ENCODE data around the gene C15orf39. TPM values are rescaled to one million over a fixed set of nuclear protein-coding genes. Genes with fewer than 3 reads are reported as not detected.

The C15orf39 gene
- polyA plus RNA-seq, 3 donors from 2014 or later = 3.8 to 14.0 (median 4.7) TPM

DNA sequence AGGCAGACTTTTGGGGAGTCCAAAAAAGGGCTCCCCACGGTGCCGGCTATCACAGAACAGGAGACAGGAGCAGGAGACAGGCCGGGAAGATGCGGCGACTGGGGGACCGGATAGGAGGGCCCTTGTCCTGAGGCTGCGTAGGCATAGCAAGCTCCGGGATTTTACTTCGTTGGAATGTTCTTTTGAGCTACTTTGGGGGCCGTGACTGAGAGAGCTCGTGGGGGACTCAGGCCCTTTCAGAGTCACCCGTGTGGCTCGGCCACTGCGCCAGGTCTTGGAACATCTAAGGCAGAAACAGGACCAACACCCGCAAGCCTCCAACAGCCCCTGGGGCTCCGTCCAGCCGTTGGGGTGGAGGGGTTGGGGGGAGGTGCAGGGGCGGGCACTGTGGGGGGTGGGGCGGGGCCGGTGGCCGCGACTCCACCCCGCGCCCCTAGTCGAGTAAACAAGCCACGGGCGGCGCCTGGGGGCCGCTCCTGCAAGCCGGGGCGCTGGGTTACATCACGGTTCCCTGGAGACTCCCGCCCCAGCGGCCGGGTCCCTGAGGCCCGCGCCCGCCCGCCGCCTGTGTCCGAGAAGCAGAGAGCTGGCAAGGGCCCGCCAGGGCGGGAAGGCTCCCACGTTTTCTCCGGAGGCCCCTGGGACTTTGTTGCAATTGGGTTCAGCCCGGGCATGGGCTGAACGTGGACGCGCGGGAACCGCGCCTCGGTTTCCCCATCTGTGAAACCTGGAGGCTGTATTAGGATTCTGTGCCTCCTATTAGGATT is 23.3 kb upstream of the C15orf39 start:
- peaks cover 30 to 36% of the 10 kb centered on the region in 2 donors for H3K4me1 Mint-ChIP-seq
- H3K4me3 Mint-ChIP-seq = peak overlapping the region; percentile 54 to 76 (median 71)
- H3K27me3 Mint-ChIP-seq (ENCODE audit: low read depth in 3 of 3) = peaks cover 0 to 10% (median 4%) of the 10 kb centered on the region in 3 donors
- no peaks in the 10 kb centered on the region for H3K9me3 Mint-ChIP-seq
- H3K27ac Mint-ChIP-seq = peak overlapping the region in 4 of 6 donors; percentile 26 to 70 (median 34)
- peak; percentile 36 to 52 (median 46) for DNase-seq
- no peaks in the 10 kb centered on the region for H3K36me3 Mint-ChIP-seq

GRCh38 chr15:75178938-75179745 is 22.5 kb upstream of the C15orf39 start:
- Mint-ChIP-seq H3K36me3 (no peaks in the 10 kb centered on the region), H3K4me1 (peaks cover 30 to 36% of the 10 kb centered on the region in 2 donors), H3K9me3 (no peaks in the 10 kb centered on the region), H3K27me3 (ENCODE audit: low read depth in 3 of 3) (peaks cover 0 to 10% (median 4%) of the 10 kb centered on the region in 3 donors), H3K27ac (peak overlapping the region in 4 of 6 donors; percentile 30 to 71 (median 37)), H3K4me3 (peak overlapping the region; percentile 42 to 76 (median 71))
- no peak for DNase-seq

DNA sequence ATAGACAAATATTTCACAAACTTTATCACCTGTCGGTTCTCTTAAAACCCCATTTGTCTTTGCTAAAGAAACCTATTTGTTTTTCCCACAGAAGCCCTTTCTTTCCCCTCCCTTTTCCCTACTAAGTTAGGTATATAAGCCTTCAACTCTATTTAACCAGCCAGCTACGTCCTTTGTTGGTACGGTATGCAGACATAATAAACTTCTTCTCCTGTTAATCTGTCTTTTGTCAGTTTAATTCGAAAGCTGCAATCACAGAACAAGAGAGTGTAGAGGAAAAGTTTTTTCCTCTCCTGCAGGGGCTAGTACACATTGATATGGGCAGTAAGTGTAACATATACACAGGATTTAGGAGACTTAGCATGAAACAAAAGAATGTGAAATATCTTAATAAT is 21.9 kb upstream of the C15orf39 start:
- no peak for DNase-seq
- peak overlapping the region in 1 of 6 donors; percentile 71 for H3K27ac Mint-ChIP-seq
- H3K36me3 Mint-ChIP-seq = no peaks in the 10 kb centered on the region
- H3K9me3 Mint-ChIP-seq = no peaks in the 10 kb centered on the region
- peaks cover 30 to 35% of the 10 kb centered on the region in 2 donors for H3K4me1 Mint-ChIP-seq
- peaks cover 0 to 8% (median 4%) of the 10 kb centered on the region in 3 donors for H3K27me3 Mint-ChIP-seq (ENCODE audit: low read depth in 3 of 3)
- peak overlapping the region in 4 of 5 donors; percentile 26 to 76 (median 66) for H3K4me3 Mint-ChIP-seq

GRCh38 chr15:75181780-75182179 is 19.9 kb upstream of the C15orf39 start:
- peaks cover 30 to 35% of the 10 kb centered on the region in 2 donors for H3K4me1 Mint-ChIP-seq
- H3K4me3 Mint-ChIP-seq = peak overlapping the region in 4 of 5 donors; percentile 18 to 71 (median 44)
- no peaks in the 10 kb centered on the region for H3K36me3 Mint-ChIP-seq
- DNase-seq = no peak
- peak overlapping the region; percentile 83 to 93 (median 92) for H3K27ac Mint-ChIP-seq
- peaks cover 0 to 8% (median 4%) of the 10 kb centered on the region in 3 donors for H3K27me3 Mint-ChIP-seq (ENCODE audit: low read depth in 3 of 3)
- no peaks in the 10 kb centered on the region for H3K9me3 Mint-ChIP-seq

DNA sequence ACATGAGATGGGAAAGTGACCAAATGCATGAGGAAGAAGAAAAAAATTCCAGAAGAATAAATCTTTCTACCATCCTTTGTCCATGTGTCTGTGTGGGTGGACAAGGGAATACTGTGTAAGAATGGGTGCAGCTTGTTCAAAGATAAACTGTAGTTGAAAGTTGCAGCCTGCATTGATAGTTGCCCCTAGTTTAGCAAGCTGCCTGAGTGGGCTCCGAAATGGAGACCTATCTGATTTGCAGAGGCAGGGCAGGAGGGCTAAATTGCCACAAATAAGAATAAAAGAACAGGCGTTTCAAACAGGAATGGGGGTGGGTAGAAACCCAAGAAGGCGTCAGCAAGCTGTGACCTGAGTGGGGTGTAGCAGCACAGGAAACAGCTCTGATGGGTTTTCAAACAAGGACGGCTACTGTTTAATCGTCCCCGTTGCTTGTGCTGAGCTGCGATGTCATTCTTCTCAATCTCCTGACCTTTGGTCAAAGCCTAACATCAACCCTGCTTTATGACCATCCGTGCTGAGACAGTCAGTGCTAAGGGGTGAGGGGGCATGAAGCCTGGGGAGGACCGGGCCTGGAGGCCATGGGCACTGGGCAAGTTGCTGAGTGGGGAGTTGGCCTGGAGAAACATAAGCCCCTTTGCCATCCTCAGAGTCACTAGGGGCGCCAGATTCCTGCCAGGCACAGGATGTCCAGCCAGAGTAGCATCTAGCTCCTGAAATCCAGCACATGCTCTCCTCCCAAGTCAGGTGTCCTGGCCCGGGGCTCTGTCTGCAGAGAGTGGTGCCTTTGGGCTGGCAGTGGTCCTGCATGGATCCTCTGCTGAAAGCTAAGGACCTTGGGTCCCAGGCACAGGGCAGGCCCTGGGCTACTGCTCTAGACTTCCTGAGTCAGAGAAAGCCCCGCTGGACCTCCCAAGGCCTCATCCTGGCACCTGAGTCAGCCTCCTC is 19.2 kb upstream of the C15orf39 start:
- H3K4me3 Mint-ChIP-seq = peak overlapping the region; percentile 22 to 75 (median 67)
- H3K27ac Mint-ChIP-seq = peak overlapping the region; percentile 83 to 93 (median 92)
- H3K27me3 Mint-ChIP-seq (ENCODE audit: low read depth in 3 of 3) = peaks cover 0 to 8% (median 4%) of the 10 kb centered on the region in 3 donors
- H3K36me3 Mint-ChIP-seq = no peaks in the 10 kb centered on the region
- peaks cover 30 to 33% of the 10 kb centered on the region in 2 donors for H3K4me1 Mint-ChIP-seq
- H3K9me3 Mint-ChIP-seq = no peaks in the 10 kb centered on the region
- peak; percentile 38 to 51 (median 48) for DNase-seq

DNA sequence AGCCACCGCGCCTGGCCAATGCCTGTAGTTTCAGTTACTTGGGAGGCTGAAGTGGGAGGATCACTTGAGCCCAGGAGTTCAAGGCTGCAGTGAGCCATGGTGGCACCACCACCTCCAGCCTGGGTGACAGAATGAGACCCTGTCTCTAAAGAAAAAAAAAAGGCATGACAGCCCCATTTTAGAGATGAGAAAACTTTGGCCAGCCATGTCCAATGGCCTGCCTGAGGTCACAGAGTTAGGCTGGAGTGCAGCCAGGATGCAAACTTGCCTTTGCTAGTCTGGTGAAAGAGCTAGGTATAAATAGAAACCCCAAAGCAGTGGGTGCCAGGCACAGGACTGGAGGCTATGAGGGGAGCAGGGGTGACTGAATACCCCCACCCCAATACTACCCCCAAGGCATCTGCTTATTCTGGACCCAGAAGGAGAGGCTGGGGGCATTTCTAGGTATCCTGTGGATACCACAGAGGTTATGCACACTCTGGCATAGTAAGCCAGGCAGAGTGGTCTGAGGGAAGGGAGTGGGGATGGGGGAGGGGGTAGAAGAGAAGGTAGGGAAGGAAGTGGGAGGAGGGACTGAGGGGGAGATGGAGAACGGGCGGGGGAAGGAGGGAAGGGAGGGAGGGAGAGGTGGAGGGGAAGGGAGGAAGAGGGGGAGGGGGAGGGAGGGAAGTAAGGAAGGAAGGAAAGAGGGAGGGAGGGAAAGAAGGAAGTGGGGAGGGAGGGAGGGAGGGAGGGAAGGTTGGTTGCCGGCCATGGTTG is 16.2 kb upstream of the C15orf39 start:
- Mint-ChIP-seq H3K4me1 (peaks cover 18 to 19% of the 10 kb centered on the region in 2 donors), H3K27me3 (ENCODE audit: low read depth in 3 of 3) (peaks cover 0 to 6% (median 4%) of the 10 kb centered on the region in 3 donors), H3K4me3 (no peak overlapping the region), H3K27ac (no peak overlapping the region), H3K36me3 (no peaks in the 10 kb centered on the region), H3K9me3 (no peaks in the 10 kb centered on the region)
- DNase-seq = no peak

GRCh38 chr15:75186044-75186443 is 15.6 kb upstream of the C15orf39 start:
- Mint-ChIP-seq H3K4me3 (no peak overlapping the region), H3K27ac (no peak overlapping the region), H3K27me3 (ENCODE audit: low read depth in 3 of 3) (peaks cover 0 to 2% (median 0%) of the 10 kb centered on the region in 3 donors), H3K9me3 (no peaks in the 10 kb centered on the region), H3K36me3 (no peaks in the 10 kb centered on the region), H3K4me1 (peaks cover 15 to 18% of the 10 kb centered on the region in 2 donors)
- no peak for DNase-seq

DNA sequence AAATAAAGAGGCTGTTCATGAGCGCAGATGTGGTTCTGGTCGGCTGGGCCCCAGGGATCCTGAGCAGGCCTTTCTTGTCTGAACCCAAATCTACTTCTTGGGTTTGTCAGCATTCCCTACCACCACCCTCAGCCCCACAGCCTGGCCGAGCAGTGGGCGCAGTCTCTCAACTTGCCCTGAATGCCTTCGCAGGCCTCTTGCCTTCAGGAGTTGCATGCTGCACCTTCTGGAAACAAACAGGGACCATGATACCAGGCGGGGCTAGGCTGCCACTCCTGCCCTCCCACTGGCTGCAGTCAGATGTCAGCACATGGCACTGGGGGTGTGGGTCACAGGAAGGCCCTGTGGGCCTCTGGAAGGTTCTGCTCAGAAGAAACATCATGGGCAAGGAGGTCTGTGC is 13.2 kb upstream of the C15orf39 start:
- no peak for DNase-seq

DNA sequence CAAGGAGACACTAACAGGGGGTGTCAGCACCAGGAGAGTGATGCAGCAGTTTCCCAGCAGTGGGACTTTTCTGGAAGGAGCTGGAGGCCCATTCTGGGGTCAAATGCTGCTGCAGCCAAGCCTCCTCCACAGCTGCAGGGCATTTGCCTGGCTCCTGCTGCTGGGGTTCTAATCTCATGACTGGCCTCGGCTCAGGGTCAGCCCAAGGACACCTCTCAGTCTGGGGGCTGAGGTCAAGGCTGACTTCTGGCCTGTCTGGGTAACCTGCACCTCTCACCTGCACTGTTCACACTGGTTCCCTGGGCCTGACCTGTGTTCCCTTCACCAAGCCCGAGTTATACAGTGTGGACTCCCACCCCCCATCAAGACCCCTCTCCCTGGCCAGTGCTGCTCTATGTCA is 10.4 kb upstream of the C15orf39 start:
- H3K4me3 Mint-ChIP-seq = no peak overlapping the region
- H3K27me3 Mint-ChIP-seq (ENCODE audit: low read depth in 3 of 3) = peaks cover 0 to 3% (median 2%) of the 10 kb centered on the region in 3 donors
- H3K9me3 Mint-ChIP-seq = no peaks in the 10 kb centered on the region
- H3K4me1 Mint-ChIP-seq = no peaks in the 10 kb centered on the region
- no peak overlapping the region for H3K27ac Mint-ChIP-seq
- DNase-seq = no peak
- no peaks in the 10 kb centered on the region for H3K36me3 Mint-ChIP-seq

More for the DNA sequence above, 13.2 kb upstream of the C15orf39 start:
- H3K27ac Mint-ChIP-seq = no peak overlapping the region
- H3K36me3 Mint-ChIP-seq = no peaks in the 10 kb centered on the region
- no peak overlapping the region for H3K4me3 Mint-ChIP-seq
- peaks cover 2 to 3% (median 2%) of the 10 kb centered on the region in 3 donors for H3K27me3 Mint-ChIP-seq (ENCODE audit: low read depth in 3 of 3)
- H3K9me3 Mint-ChIP-seq = no peaks in the 10 kb centered on the region
- no peaks in the 10 kb centered on the region for H3K4me1 Mint-ChIP-seq

GRCh38 chr15:75192307-75192706 is 9.4 kb upstream of the C15orf39 start:
- Mint-ChIP-seq H3K27ac (no peak overlapping the region), H3K9me3 (no peaks in the 10 kb centered on the region), H3K36me3 (no peaks in the 10 kb centered on the region), H3K4me3 (no peak overlapping the region), H3K27me3 (ENCODE audit: low read depth in 3 of 3) (peaks cover 0 to 3% (median 2%) of the 10 kb centered on the region in 3 donors), H3K4me1 (no peaks in the 10 kb centered on the region)
- no peak for DNase-seq

DNA sequence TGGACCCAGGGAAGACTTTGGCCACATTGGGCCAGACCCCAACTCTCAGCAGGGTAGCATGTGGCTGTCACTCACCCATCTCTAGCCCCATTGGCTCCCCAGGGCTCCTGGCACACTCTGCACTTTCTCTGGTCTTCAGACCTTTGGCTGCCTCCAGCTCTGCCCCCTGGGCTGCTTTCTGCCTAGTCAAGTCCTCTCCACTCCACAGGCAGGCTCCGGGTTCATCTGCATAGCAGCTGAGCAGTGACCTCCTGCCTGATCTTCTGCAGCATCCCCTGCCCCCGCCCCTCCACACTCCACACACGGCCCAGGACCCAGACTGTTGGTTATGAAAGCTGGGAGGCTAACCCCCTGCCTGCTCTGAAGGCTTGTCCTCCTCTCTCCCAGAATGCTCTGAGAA is 8.4 kb upstream of the C15orf39 start:
- Mint-ChIP-seq H3K27me3 (ENCODE audit: low read depth in 3 of 3) (peaks cover 0 to 3% (median 2%) of the 10 kb centered on the region in 3 donors), H3K36me3 (no peaks in the 10 kb centered on the region), H3K9me3 (no peaks in the 10 kb centered on the region), H3K27ac (no peak overlapping the region), H3K4me3 (no peak overlapping the region), H3K4me1 (peaks cover 3% of the 10 kb centered on the region in 2 donors)
- DNase-seq = no peak

DNA sequence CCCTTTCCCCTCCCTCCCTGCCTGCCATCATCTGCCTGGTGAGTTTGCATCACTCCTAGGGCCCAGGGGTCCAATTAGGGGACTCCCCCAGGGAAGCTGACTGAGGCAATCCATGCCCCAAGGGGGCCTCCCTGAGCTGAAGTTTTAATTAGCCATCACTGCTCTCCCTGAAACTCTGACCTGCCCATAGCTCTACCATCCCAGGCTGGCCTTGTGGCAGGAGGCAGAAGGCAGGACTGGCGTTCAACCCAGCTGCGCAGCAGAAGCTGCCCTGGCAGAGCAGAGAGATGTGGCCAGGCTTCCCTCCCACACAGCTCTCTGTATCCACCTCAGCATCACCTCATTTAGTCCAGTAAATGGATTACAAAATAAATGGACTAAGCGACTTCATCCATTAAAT is 7.7 kb upstream of the C15orf39 start:
- no peaks in the 10 kb centered on the region for H3K9me3 Mint-ChIP-seq
- H3K4me3 Mint-ChIP-seq = no peak overlapping the region
- H3K27ac Mint-ChIP-seq = no peak overlapping the region
- peaks cover 0 to 3% (median 2%) of the 10 kb centered on the region in 3 donors for H3K27me3 Mint-ChIP-seq (ENCODE audit: low read depth in 3 of 3)
- H3K36me3 Mint-ChIP-seq = no peaks in the 10 kb centered on the region
- H3K4me1 Mint-ChIP-seq = peaks cover 10% of the 10 kb centered on the region in 2 donors
- DNase-seq = no peak
